Activated CD4-positive, CD25-positive, alpha-beta regulatory T cell treated with anti-CD3 and anti-CD28 coated beads, Interleukin-2, amount 50 U/mL, for 24 hours (primary cell): ENCODE results near the gene RFTN1.

Experiments
- ATAC-seq, 2 donors: fragments of 150-1000 bp; cut with Tn5 transposase; one replicate each; pipeline ENCODE4 v1.10.0; 2021; ENCODE audit warnings: mild to moderate bottlenecking in 1 of 2, moderate library complexity in 1 of 2

Gene RFTN1

GRCh38 chr3:16428612-16429011, 84.9 kb downstream of the RFTN1 start:
- ATAC-seq, result no peak

- no peak for ATAC-seq
Observed at GRCh38 chr3:16427103-16427965, 86.2 kb downstream of the RFTN1 start.

GRCh38 chr3:16426665-16427064, 86.8 kb downstream of the RFTN1 start:
- ATAC-seq, result no peak

- ATAC-seq, result no peak
Observed at GRCh38 chr3:16426029-16426400, 87.5 kb downstream of the RFTN1 start.

- ATAC-seq, result no peak
Observed at GRCh38 chr3:16425398-16426028, 88.0 kb downstream of the RFTN1 start.

GRCh38 chr3:16423947-16424673, 89.4 kb downstream of the RFTN1 start:
- ATAC-seq, result no peak

- ATAC-seq, result no peak
Observed at GRCh38 chr3:16423298-16423697, 90.2 kb downstream of the RFTN1 start.

- ATAC-seq, result no peak
Observed at GRCh38 chr3:16419640-16420241, 93.8 kb downstream of the RFTN1 start.

- ATAC-seq, result no peak
Observed at GRCh38 chr3:16417945-16418739, 95.4 kb downstream of the RFTN1 start.

- no peak for ATAC-seq
Observed at GRCh38 chr3:16415911-16416476, 97.5 kb downstream of the RFTN1 start.

- no peak for ATAC-seq
Observed at GRCh38 chr3:16413321-16413720, 100.2 kb downstream of the RFTN1 start.

GRCh38 chr3:16412192-16412800, 101.2 kb downstream of the RFTN1 start:
- ATAC-seq, result no peak

GRCh38 chr3:16411441-16411840, 102.1 kb downstream of the RFTN1 start:
- ATAC-seq, result no peak

GRCh38 chr3:16410659-16411058, 102.8 kb downstream of the RFTN1 start:
- ATAC-seq, result no peak

GRCh38 chr3:16409032-16409431, 104.5 kb downstream of the RFTN1 start:
- no peak for ATAC-seq

GRCh38 chr3:16407366-16407765, 106.1 kb downstream of the RFTN1 start:
- no peak for ATAC-seq

GRCh38 chr3:16406579-16406978, 106.9 kb downstream of the RFTN1 start:
- peak; percentile 82 to 85 for ATAC-seq

GRCh38 chr3:16406166-16406565, 107.3 kb downstream of the RFTN1 start:
- no peak for ATAC-seq

GRCh38 chr3:16404349-16404895, 109.1 kb downstream of the RFTN1 start:
- no peak for ATAC-seq

GRCh38 chr3:16402451-16402850, 111.0 kb downstream of the RFTN1 start:
- ATAC-seq, result no peak

GRCh38 chr3:16401273-16401672, 112.2 kb downstream of the RFTN1 start:
- ATAC-seq, result no peak
